Measurements from ENCODE around the gene GTSE1.

GTSE1 gene

GRCh38 chr22:46272762-46273431, 23.8 kb upstream of the GTSE1 start:
- H3K4me3 ChIP-seq (ENCODE audit: low read length): no peak overlapping the region
- no peak for DNase-seq (ENCODE audit: low read depth, low spot score)

GRCh38 chr22:46273432-46274148, 23.1 kb upstream of the GTSE1 start:
- no peak for DNase-seq (ENCODE audit: low read depth, low spot score)
- no peak overlapping the region for H3K4me3 ChIP-seq (ENCODE audit: low read length)

GRCh38 chr22:46274381-46274780, 22.3 kb upstream of the GTSE1 start:
- H3K4me3 ChIP-seq (ENCODE audit: low read length): no peak overlapping the region
- DNase-seq (ENCODE audit: low read depth, low spot score): no peak

GRCh38 chr22:46275455-46276122, 21.1 kb upstream of the GTSE1 start:
- H3K4me3 ChIP-seq (ENCODE audit: low read length): no peak overlapping the region
- no peak for DNase-seq (ENCODE audit: low read depth, low spot score)

- H3K4me3 ChIP-seq (ENCODE audit: low read length): no peak overlapping the region
- no peak for DNase-seq (ENCODE audit: low read depth, low spot score)
These were observed 20.1 kb upstream of the GTSE1 start for GRCh38 chr22:46276563-46276962.

- no peak overlapping the region for H3K4me3 ChIP-seq (ENCODE audit: low read length)
- no peak for DNase-seq (ENCODE audit: low read depth, low spot score)
These were observed 17.7 kb upstream of the GTSE1 start for GRCh38 chr22:46278656-46279645.

- DNase-seq (ENCODE audit: low read depth, low spot score): no peak
These were observed 16.4 kb upstream of the GTSE1 start for GRCh38 chr22:46280063-46280817.

GRCh38 chr22:46280999-46281623, 15.6 kb upstream of the GTSE1 start:
- H3K4me3 ChIP-seq (ENCODE audit: low read length): no peak overlapping the region
- no peak for DNase-seq (ENCODE audit: low read depth, low spot score)

More at GRCh38 chr22:46280063-46280817, 16.4 kb upstream of the GTSE1 start:
- no peak overlapping the region for H3K4me3 ChIP-seq (ENCODE audit: low read length)

- H3K4me3 ChIP-seq (ENCODE audit: low read length): no peak overlapping the region
- no peak for DNase-seq (ENCODE audit: low read depth, low spot score)
These were observed 14.6 kb upstream of the GTSE1 start for GRCh38 chr22:46281866-46282678.

- no peak overlapping the region for H3K4me3 ChIP-seq (ENCODE audit: low read length)
- DNase-seq (ENCODE audit: low read depth, low spot score): no peak
These were observed 10.7 kb upstream of the GTSE1 start for GRCh38 chr22:46286006-46286405.

- no peak for DNase-seq (ENCODE audit: low read depth, low spot score)
- H3K4me3 ChIP-seq (ENCODE audit: low read length): no peak overlapping the region
These were observed 9.5 kb upstream of the GTSE1 start for GRCh38 chr22:46286941-46287872.

GRCh38 chr22:46287873-46288751, 8.6 kb upstream of the GTSE1 start:
- no peak for DNase-seq (ENCODE audit: low read depth, low spot score)
- H3K4me3 ChIP-seq (ENCODE audit: low read length): no peak overlapping the region

GRCh38 chr22:46288846-46289243, 7.8 kb upstream of the GTSE1 start:
- H3K4me3 ChIP-seq (ENCODE audit: low read length): no peak overlapping the region
- DNase-seq (ENCODE audit: low read depth, low spot score): no peak

- DNase-seq (ENCODE audit: low read depth, low spot score): no peak
- H3K4me3 ChIP-seq (ENCODE audit: low read length): no peak overlapping the region
These were observed 7.3 kb upstream of the GTSE1 start for GRCh38 chr22:46289244-46289891.

All from Jurkat, Clone E6-1 (cell line).